ENCODE measurements around the gene GALT.

Gene GALT

GRCh38 chr9:34612788-34613390, 33.6 kb upstream of the GALT start:
- Mint-ChIP-seq H3K4me3 (peak overlapping the region; percentile 88), H3K27ac (ENCODE audit: low read depth) (peak overlapping the region; percentile 91), H3K36me3 (ENCODE audit: insufficient read depth) (peaks cover 19% of the 10 kb centered on the region), H3K9me3 (no peaks in the 10 kb centered on the region), H3K27me3 (no peaks in the 10 kb centered on the region), H3K4me1 (peaks cover 31% of the 10 kb centered on the region)
- peak; percentile 42 to 43 for DNase-seq (ENCODE audit: low spot score in 2 of 2)
- peak; percentile 44 for ATAC-seq (replicated peaks; ENCODE audit: extremely low read depth, poor library complexity, severe bottlenecking)

- H3K9me3 Mint-ChIP-seq: no peaks in the 10 kb centered on the region
- peaks cover 44% of the 10 kb centered on the region for H3K4me1 Mint-ChIP-seq
- ATAC-seq (replicated peaks; ENCODE audit: extremely low read depth, poor library complexity, severe bottlenecking): no peak
- peaks cover 19% of the 10 kb centered on the region for H3K36me3 Mint-ChIP-seq (ENCODE audit: insufficient read depth)
- DNase-seq (ENCODE audit: low spot score in 2 of 2): no peak
- no peaks in the 10 kb centered on the region for H3K27me3 Mint-ChIP-seq
- H3K27ac Mint-ChIP-seq (ENCODE audit: low read depth): no peak overlapping the region
- H3K4me3 Mint-ChIP-seq: no peak overlapping the region
Observed at GRCh38 chr9:34615132-34615531, 31.3 kb upstream of the GALT start.

- Mint-ChIP-seq H3K27ac (ENCODE audit: low read depth) (peak within 1 kb of the TSS; percentile 90), H3K4me1 (peaks cover 28% of the 10 kb centered on the region), H3K4me3 (peak within 1 kb of the TSS; percentile 96), H3K9me3 (no peaks in the 10 kb centered on the region), H3K27me3 (peaks cover 37% of the 10 kb centered on the region), H3K36me3 (ENCODE audit: insufficient read depth) (peaks cover 14% of the 10 kb centered on the region)
- ATAC-seq (replicated peaks; ENCODE audit: extremely low read depth, poor library complexity, severe bottlenecking) (peak; percentile 99), DNase-seq (ENCODE audit: low spot score in 2 of 2) (peak; percentile 77 to 86)
Observed at GRCh38 chr9:34620061-34620994, 26.1 kb upstream of the GALT start, which contains the start of gene DCTN3. DCTN3 (minus strand) TSS chr9:34620495; CDS start chr9:34620464, 31 bp downstream.

- H3K36me3 Mint-ChIP-seq (ENCODE audit: insufficient read depth): peaks cover 4% of the 10 kb centered on the region
- H3K9me3 Mint-ChIP-seq: no peaks in the 10 kb centered on the region
- H3K4me1 Mint-ChIP-seq: peaks cover 34% of the 10 kb centered on the region
- ATAC-seq (replicated peaks; ENCODE audit: extremely low read depth, poor library complexity, severe bottlenecking): no peak
- peaks cover 70% of the 10 kb centered on the region for H3K27me3 Mint-ChIP-seq
- no peak overlapping the region for H3K4me3 Mint-ChIP-seq
- no peak overlapping the region for H3K27ac Mint-ChIP-seq (ENCODE audit: low read depth)
- no peak for DNase-seq (ENCODE audit: low spot score in 2 of 2)
Observed at GRCh38 chr9:34623374-34624235, 22.9 kb upstream of the GALT start.

- Mint-ChIP-seq H3K27me3 (peaks cover 80% of the 10 kb centered on the region), H3K36me3 (ENCODE audit: insufficient read depth) (peaks cover 4% of the 10 kb centered on the region), H3K9me3 (no peaks in the 10 kb centered on the region), H3K4me3 (no peak overlapping the region), H3K27ac (ENCODE audit: low read depth) (no peak overlapping the region), H3K4me1 (peaks cover 32% of the 10 kb centered on the region)
- DNase-seq (ENCODE audit: low spot score in 2 of 2) (no peak), ATAC-seq (replicated peaks; ENCODE audit: extremely low read depth, poor library complexity, severe bottlenecking) (no peak)
Observed at GRCh38 chr9:34624475-34625185, 21.8 kb upstream of the GALT start.

- H3K27me3 Mint-ChIP-seq: peaks cover 85% of the 10 kb centered on the region
- ATAC-seq (replicated peaks; ENCODE audit: extremely low read depth, poor library complexity, severe bottlenecking): no peak
Observed at GRCh38 chr9:34625186-34625486, 21.3 kb upstream of the GALT start.

GRCh38 chr9:34627716-34628655, 18.5 kb upstream of the GALT start:
- no peak for DNase-seq (ENCODE audit: low spot score in 2 of 2)
- ATAC-seq (replicated peaks; ENCODE audit: extremely low read depth, poor library complexity, severe bottlenecking): no peak
- peak overlapping the region; percentile 0 for H3K27ac Mint-ChIP-seq (ENCODE audit: low read depth)
- peaks cover 74% of the 10 kb centered on the region for H3K27me3 Mint-ChIP-seq
- no peaks in the 10 kb centered on the region for H3K9me3 Mint-ChIP-seq
- peak overlapping the region; percentile 79 for H3K4me3 Mint-ChIP-seq
- H3K36me3 Mint-ChIP-seq (ENCODE audit: insufficient read depth): peaks cover 5% of the 10 kb centered on the region
- H3K4me1 Mint-ChIP-seq: peaks cover 16% of the 10 kb centered on the region

More at GRCh38 chr9:34625186-34625486, 21.3 kb upstream of the GALT start:
- no peak for DNase-seq (ENCODE audit: low spot score in 2 of 2)
- Mint-ChIP-seq H3K36me3 (ENCODE audit: insufficient read depth) (peaks cover 4% of the 10 kb centered on the region), H3K27ac (ENCODE audit: low read depth) (no peak overlapping the region), H3K4me1 (peaks cover 27% of the 10 kb centered on the region), H3K9me3 (no peaks in the 10 kb centered on the region), H3K4me3 (no peak overlapping the region)

- peaks cover 18% of the 10 kb centered on the region for H3K4me1 Mint-ChIP-seq
- peaks cover 66% of the 10 kb centered on the region for H3K27me3 Mint-ChIP-seq
- ATAC-seq (replicated peaks; ENCODE audit: extremely low read depth, poor library complexity, severe bottlenecking): peak; percentile 78
- peak in 1 of 2 donors; percentile 22 for DNase-seq (ENCODE audit: low spot score in 2 of 2)
- H3K4me3 Mint-ChIP-seq: peak within 1 kb of the TSS; percentile 79
- peak within 1 kb of the TSS; percentile 0 for H3K27ac Mint-ChIP-seq (ENCODE audit: low read depth)
- peaks cover 5% of the 10 kb centered on the region for H3K36me3 Mint-ChIP-seq (ENCODE audit: insufficient read depth)
- no peaks in the 10 kb centered on the region for H3K9me3 Mint-ChIP-seq
Observed at GRCh38 chr9:34628656-34629490, 17.6 kb upstream of the GALT start, which contains the start of gene ARID3C. ARID3C (minus strand) TSS chr9:34629066; CDS start chr9:34628014, 1,052 bp downstream.

GRCh38 chr9:34629491-34629808, 17.0 kb upstream of the GALT start:
- no peak overlapping the region for H3K27ac Mint-ChIP-seq (ENCODE audit: low read depth)
- H3K4me1 Mint-ChIP-seq: peaks cover 22% of the 10 kb centered on the region
- H3K4me3 Mint-ChIP-seq: peak overlapping the region; percentile 79
- no peaks in the 10 kb centered on the region for H3K9me3 Mint-ChIP-seq
- ATAC-seq (replicated peaks; ENCODE audit: extremely low read depth, poor library complexity, severe bottlenecking) (no peak), DNase-seq (ENCODE audit: low spot score in 2 of 2) (no peak)
- H3K27me3 Mint-ChIP-seq: peaks cover 62% of the 10 kb centered on the region
- H3K36me3 Mint-ChIP-seq (ENCODE audit: insufficient read depth): peaks cover 6% of the 10 kb centered on the region

- peaks cover 6% of the 10 kb centered on the region for H3K36me3 Mint-ChIP-seq (ENCODE audit: insufficient read depth)
Observed at GRCh38 chr9:34630402-34631154, 15.9 kb upstream of the GALT start.

More at GRCh38 chr9:34630402-34631154, 15.9 kb upstream of the GALT start:
- DNase-seq (ENCODE audit: low spot score in 2 of 2): no peak
- Mint-ChIP-seq H3K27me3 (peaks cover 53% of the 10 kb centered on the region), H3K27ac (ENCODE audit: low read depth) (no peak overlapping the region), H3K4me3 (peak overlapping the region; percentile 79), H3K9me3 (no peaks in the 10 kb centered on the region), H3K4me1 (peaks cover 26% of the 10 kb centered on the region)
- no peak for ATAC-seq (replicated peaks; ENCODE audit: extremely low read depth, poor library complexity, severe bottlenecking)

Data from central memory CD8-positive, alpha-beta T cell (primary cell).